Right ventricle myocardium inferior (tissue), 1 donor: Measurements from ENCODE around the gene THSD4. TPM values are rescaled to one million over a fixed set of nuclear protein-coding genes. Genes with fewer than 3 reads are reported as not detected.

ENCODE experiments used
- ATAC-seq: fragments of 200-7000 bp; cut with Tn5 transposase; one replicate; pipeline ENCODE4 v1.9.1; 2020; ENCODE audit warnings: mild to moderate bottlenecking, moderate library complexity
- DNase-seq: peaks from one replicate; pipeline ENCODE4 v3.0.0; 2021; ENCODE audit errors: missing footprints
- intact Hi-C: fragments of 100-400 bp; cut with DNase I; formaldehyde crosslinking; loops from one replicate; pipeline ENCODE4 v1.11.0; 2022
- total RNA-seq: library from RNA; stranded (reverse); fragmentation: NEBNext Ultra II Directional; extraction: Animal tissue kit (Norgen Biotek cat#: 25700); gene quantifications from one replicate; pipeline ENCODE4 v1.2.1, GENCODE V29; 2021
- donor health status: DM: no; HTN: yes; CAD: no; lungs with severe emphysema.

THSD4 gene
- total RNA-seq, 1 donor from 2014 or later, result 73.1 TPM

DNA sequence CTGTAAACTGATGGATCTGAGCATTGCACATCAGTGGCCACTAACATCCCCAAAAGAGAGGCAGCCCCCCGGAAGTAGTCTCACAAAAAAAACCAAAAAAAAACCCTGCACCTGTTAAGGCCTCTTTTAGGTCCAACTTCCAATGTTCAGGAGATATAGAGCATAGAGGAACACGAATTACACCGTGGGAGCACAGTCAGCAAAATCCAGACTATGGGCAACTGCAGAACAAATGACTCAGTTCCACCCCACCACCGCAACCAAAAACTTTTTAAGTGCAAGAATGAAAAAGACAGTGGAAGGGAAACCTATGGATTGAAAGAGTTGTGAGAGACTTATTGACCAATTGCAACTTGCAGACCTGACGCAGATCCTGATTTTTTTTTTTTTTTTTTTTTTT, 652.9 kb downstream of the THSD4 start:
- no peak for ATAC-seq
- intact Hi-C loops, result no loop called here
- DNase-seq, result no peak

DNA sequence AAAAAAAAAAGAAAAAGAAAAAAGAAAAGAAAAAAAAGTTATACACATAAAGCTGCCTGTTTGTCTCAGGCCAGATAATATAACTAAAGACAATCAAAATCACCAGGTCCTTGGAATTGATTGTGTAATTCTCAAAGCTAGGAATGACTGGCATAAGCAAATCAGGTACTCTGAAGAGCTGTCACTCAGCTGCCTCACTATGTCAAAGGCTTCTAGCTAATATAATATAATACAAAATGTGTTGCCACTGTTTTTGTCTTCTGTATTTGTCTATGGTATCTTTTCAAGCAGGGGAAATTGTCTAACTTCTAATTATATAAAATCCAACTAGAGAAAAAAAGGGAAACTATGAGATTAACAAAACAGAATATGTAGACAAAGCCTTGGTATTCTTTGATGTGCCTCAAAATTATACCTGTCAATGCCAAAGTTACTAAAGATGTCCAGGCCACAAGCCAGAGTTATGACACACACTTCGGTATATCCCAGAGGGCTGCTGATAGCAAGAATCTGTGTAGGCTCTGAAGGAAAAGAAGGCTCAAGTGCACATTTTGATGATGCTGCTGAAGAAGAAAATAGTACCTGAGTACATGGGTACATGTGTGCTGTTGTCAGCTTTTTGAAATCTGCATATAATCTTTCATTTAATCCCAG, 658.1 kb downstream of the THSD4 start:
- DNase-seq, result no peak
- intact Hi-C loops, result no loop called here
- no peak for ATAC-seq

DNA sequence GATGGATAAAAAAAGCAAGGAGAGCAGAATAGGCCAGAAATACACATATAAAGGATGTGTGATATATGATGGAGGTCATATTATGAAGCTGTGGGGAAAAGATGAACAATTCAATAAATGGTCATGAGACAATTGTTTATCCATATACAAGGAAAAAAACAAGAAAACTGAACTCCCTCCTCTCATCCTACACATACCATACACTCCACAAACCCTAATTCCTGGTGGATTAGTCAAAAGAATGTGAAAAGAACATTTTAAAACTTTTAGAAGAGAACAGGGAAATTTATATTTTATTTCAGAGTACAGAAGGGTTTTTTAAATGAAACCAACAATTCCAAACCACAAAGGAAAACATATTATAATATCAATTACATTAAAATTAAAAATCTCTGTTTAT, 660.6 kb downstream of the THSD4 start:
- intact Hi-C loops, result no loop called here
- DNase-seq (no peak), ATAC-seq (no peak)

DNA sequence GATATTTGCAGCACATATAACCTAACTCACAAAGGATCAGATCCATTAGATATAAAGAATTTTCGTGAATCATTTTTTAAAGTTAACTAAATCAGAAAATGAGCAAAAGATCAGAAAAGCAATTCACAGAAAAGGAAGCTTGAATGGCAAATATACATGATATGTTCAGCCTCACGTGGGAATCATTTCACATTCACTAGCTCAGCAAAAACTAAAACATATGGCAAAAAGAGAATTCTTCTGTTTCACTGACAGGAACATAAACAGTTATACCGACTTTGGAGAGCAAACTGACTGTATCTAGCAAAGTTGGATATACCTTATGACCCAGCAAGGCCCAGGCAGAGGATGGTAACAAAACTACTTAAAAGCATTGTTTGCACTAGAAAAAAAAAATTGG, 661.0 kb downstream of the THSD4 start:
- DNase-seq, result no peak
- no peak for ATAC-seq
- intact Hi-C loops, result no loop called here

DNA sequence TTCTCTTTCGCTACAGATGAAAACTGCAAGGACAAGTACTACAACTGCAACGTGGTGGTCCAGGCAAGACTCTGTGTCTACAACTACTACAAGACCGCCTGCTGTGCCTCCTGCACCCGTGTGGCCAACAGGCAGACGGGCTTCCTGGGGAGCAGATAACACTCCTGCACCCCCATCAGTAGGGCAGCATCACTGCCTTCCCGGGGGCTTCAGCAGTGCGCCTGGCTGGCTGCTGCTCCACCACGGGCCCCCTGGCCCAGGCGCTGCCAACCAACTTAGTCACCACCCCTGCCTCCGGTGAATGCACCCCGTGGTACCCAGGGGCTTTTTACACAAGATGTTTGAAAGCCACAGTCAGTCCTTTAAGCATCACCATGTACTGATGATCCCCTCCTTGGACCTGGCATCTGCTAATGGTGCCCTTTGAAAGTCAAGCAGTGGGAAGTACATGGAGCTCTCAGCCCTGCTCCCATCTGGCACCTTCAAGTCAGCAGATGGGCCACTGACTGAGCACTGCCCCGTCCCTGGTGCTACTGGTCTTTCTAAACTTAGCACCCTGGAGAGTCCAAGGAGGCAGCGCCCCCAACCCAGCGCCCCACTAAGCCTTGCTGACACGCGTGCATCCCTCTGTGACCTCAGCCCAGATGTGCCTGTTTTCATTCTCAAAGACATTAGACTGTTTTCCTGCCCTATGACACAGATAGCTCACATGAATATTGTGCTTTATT, 662.1 kb downstream of the THSD4 start:
- intact Hi-C loops, result no loop called here
- no peak for ATAC-seq

DNA sequence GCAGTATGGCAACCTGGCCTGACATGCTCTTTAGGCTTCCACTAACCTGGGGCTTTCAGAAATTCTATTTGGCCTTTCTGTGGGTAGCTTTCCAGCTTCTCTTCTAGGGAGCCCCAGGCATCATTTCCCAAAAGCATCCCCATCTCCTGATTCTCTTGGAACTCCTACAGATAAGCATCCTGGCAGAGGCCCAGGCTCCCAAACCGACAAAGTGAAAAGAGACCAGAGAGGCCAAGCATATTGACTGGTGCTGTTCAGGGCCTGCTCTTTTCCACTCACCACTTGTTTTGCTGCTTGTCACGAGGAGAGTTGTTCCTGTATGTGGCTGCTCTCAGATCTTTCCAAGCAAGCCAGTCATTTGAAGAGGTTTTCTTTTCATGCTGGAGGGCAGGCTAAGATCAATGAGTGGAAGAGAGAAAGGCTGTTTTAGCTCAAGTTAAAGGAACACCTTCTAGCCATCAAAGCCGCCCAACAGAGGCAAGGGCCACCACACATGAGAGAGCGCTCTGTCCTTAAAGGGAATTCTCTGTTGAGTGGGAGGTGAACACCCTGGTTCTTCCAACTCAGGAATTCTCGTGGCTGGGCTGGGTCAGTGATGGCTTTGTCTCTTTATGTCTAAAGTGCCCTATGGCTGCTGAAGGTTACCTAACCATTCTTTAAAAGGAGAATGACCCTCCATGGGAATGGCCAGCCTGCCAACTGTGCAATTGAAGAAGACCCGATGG, 664.0 kb downstream of the THSD4 start:
- no peak for DNase-seq
- intact Hi-C loops, result no loop called here
- no peak for ATAC-seq

More for the DNA sequence above, 662.1 kb downstream of the THSD4 start:
- DNase-seq, result no peak

DNA sequence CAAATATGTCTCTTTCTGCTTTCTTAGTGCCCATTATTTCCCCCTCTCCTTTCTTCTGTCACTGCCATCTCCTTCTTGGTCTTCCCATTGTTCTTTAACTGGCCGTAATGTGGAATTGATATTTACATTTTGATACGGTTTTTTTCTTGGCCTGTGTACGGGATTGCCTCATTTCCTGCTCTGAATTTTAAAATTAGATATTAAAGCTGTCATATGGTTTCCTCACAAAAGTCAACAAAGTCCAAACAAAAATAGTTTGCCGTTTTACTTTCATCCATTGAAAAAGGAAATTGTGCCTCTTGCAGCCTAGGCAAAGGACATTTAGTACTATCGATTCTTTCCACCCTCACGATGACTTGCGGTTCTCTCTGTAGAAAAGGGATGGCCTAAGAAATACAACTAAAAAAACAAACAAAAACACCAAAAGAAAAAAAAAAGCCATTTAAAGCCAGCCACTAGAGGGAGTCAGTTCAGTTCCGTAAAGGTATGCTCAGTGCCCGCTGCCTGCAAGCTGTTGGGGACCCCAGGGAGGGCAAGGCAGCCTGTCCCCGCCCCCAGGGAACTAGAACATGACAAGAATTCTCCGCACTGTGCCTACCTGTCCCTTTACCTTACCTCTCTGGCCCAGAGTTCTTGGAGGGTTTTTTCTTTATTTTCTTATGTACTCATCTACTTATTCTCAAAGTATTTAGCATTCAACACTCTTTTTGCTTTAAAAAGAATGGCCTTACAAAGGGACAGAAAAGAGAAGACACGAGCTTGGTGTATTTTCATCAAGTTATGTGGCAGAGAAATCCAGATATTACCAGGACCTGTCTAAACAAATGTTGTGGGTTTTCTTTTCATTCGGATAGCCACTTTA, 665.1 kb downstream of the THSD4 start:
- no peak for ATAC-seq
- intact Hi-C loops, result no loop called here
- no peak for DNase-seq

DNA sequence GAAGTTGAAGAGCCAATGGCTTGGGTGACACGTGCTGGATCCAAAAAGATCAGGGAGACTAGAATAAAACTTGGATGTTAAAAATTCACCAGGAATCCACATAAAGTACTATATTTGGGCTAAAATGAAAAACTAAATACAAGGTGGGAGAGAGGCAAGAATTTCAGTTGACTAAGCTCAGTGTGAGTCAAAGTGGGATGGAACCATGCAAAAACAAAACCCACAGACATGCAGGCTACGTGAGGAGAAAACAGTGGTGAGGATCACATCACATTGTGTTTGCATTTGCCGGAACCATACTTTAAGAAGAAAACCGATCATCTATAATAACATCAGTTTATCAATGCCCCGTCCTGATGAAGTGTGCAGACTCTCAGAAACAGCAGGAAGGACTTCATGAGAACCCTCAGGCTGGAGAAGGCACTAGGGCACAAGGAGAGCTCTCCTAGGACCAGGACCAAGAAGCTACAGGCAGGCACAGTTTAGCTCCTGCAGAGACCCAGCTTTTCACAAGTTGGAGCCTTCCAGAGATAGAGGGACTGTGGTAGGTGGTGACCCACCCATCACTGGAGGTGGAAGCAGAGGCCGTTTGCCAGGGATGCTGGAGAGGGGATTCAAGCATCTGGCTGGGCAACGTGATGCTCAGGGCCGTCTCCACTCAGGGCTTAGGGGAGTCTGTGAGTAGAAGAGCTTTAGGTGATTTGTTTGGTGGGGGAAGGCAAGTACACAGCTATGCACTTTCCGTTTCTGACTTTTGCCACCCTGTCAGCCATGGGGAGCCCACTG, 666.1 kb downstream of the THSD4 start:
- ATAC-seq (no peak), DNase-seq (no peak)
- intact Hi-C loops, result no loop called here

DNA sequence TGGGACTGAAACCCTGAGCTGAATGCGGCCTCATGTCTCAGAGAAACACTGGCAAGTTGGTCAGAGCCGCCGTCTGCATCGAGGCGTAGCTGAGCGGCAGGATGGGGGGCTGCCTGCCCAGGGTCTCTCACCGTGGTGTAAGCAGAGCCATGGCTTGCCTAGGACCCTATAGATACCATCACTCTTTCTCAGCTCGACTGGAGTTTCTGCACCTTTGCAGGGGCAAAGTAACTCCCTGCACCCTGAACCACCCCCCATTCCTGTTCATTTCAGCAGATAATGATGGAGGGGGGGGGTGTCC, 666.6 kb downstream of the THSD4 start:
- intact Hi-C loops, result no loop called here
- DNase-seq, result no peak
- no peak for ATAC-seq

DNA sequence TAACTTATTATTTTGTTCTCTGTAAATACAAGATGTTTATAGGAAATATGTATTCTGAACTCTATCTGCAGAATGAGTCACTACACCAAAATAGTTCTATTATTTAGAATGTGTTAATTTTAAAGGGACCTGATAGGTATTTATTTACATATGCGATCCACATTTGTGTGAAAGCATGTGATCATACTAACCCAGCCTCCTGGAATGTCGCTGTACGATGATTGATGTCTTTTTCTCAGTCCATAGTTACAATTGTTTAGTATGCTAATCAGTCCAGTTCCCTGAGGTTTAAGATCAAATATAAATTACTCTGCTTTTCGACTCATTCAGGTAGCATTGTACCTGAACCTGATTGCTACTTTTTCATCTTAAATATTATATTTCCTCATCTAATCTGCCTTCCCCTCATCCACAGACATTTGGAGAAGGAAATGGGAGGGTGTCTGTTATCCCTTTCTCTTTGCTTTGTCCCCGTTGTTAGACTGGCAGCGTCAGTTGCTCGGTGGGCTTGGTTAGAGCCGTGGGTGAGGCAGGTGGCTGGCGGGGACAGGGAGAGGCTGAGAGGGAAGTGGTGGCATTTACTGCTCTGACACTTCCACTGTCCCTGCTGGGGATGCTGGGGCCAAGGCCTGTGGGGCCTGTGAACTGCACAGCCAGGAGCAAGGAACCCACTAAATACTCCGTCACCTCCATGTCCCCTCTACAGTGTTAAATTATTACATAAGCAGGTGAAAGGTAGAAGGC, 667.3 kb downstream of the THSD4 start:
- DNase-seq (no peak), ATAC-seq (no peak)
- intact Hi-C loops, result no loop called here

DNA sequence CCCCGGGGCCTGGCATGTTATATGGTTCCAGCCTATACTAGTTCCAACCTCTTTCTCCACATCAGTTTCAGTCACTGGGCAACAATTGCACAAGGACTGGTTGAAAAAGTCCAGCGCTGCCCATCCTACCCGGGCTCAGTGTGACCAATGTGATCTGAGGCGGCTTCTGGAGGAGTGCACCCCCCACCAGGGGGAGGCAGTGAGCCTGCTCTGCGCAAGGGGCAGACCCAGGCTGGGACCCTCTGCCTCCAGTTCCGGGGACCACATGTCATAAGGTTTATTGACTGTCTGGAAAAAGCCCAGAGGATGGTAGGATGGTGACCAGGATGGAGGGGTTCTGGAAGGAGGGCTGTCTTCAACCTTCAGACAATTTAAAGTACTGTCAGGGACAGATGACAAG, 669.4 kb downstream of the THSD4 start:
- no peak for DNase-seq
- no peak for ATAC-seq
- intact Hi-C loops, result no loop called here

DNA sequence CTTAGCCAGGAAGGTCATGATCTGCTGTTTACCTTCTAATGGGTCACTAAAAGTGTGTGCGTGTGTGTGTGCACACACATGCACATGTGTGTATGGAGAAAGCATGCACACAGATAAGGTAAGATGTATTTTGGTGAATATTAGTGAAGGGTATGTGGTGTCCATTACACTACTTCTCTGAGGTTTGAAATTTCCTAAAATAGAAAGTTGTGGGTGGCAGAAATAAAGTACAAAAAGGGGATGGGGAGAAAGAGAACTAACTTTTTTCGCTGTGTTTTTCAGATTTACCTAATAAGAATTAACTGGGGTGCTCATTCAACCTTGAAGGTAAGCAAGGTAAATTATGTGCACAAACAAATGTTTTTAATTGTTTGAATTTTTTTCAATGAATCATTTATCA, 670.7 kb downstream of the THSD4 start:
- intact Hi-C loops, result no loop called here
- DNase-seq (no peak), ATAC-seq (no peak)

DNA sequence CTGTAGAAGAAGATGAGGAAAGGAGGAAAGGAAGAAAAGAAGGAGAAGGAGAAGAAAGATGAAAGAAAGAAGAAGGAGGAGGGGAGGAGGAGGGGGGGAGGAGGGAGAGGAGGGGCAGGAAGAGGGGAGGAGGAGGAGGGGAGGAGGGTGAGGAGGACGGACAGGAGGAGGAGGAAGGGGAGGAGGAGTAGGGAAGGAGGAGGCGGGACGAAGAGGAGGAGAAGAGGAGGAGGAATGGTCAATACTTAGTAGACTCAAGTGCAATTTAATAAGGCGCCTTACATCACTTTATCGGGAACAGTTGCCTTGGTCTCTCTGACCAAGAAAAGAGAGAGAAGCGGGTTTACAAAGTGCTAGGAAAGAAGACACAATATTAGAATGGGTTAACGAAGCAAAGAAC, 671.4 kb downstream of the THSD4 start:
- DNase-seq (no peak), ATAC-seq (no peak)
- intact Hi-C loops, result no loop called here

DNA sequence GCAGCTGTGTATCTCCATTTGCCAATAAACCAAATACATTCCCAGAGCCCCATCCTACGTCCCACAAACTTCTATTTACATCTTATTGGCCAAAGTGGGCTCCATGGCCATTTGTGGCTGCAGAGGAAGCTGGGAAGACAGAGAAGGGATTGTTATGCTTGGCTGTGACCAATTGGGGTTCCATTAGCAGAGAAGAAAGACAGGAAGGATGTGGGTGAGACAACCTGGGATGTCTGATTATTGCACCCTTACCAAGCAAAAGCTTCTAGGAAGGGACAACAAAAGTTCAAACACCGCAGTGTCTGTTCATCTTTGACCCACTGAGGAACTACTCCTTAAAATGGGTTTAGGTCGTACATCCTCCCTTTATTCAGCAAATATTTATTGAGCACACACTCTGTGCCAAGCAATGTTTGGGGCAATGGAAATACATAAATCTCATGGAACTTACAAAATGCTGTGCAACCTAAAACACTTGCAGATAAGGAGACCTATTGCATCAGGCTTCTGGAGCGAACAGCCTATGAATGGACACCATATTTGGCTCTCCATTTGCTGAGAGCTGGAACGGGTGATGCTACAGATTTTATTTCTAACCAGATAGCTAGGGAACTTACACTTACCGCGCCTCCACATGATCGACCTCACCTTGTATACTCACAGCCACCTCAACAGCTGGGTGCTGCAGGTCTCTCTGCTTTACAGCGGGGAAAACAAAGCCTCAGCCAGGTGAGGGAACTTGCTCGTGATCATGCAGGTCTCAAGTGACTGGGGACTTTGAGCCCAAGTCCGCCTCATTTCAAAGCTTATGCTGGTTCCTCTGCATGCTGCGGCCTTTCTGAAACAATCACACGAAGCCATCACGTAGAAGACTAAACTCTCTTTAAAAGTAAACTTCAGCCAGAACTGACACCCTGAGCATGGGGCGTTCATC, 673.6 kb downstream of the THSD4 start:
- no peak for DNase-seq
- intact Hi-C loops, result no loop called here
- no peak for ATAC-seq

DNA sequence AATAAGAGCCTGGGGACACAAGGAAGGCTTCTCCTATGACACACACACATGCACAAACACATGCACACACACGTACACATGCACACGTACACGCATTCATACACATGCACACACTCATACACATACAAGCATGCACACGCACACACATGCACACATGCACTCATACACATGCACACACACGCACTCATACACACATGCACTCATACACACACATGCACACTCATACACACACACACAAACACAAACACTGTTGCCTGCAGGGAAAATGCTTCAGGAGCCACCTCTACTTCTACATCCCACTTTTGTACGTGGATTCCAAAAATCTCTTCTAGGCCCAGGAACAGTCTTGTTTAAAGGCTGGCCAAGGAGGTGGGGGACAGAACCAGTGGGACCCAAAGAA, 674.3 kb downstream of the THSD4 start:
- ATAC-seq (no peak), DNase-seq (no peak)
- intact Hi-C loops, result no loop called here

DNA sequence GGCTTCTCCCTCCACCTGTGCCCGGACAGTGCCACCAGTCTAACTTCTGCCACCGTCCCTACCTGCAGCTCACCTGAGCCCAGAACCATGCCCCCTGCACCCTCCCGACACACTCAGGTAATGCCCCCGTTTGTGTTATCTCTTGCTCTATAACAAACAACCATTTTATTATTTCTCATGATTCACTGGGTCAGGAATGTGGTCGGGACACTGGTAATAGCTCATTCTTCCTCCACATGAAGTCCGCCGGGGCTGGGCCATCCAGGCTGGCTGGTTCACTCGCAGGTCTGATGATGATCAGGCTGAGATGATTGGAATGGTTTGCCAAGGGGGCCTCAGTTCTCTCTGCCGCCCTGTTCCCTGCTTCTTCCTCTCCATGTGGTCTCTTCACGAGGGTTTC, 674.8 kb downstream of the THSD4 start:
- DNase-seq, result no peak
- intact Hi-C loops, result no loop called here
- ATAC-seq, result no peak

DNA sequence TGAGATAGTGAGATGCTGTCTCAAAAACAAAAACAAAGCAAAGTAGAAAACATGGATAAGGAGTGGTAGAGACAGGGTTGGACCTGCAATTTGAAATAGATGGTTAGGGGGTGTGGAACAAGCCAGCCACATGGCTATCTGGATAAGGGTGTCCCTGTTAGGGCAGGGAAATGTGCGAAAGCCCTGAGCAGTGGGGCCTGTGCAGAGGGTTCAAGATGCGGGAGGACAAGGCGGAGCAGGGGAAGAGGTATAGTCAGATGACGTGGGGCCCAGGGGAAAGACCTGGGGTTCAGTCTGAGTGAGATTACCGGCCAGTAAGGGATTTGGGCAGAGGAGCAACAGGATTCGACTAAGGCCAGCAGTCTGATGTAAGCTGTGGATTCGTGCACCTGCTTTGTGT, 676.7 kb downstream of the THSD4 start:
- ATAC-seq, result no peak
- intact Hi-C loops, result no loop called here

More for the DNA sequence above, 676.7 kb downstream of the THSD4 start:
- DNase-seq, result no peak
